A549 treated with Mapracorat at 1 μM for 4 hours (cell line): Measurements from ENCODE around the gene MICB. TPM values are rescaled to one million over a fixed set of nuclear protein-coding genes. Genes with fewer than 3 reads are reported as not detected.

Experiments used
- total RNA-seq: library from RNA; stranded (reverse); fragments of 200-300 nt; extraction: Qiagen RNA extraction; gene quantifications from 5 replicates; pipeline ENCODE4 v1.2.3, GENCODE V29; 2022

Gene MICB
- total RNA-seq = 6.0 to 8.1 TPM (median 7.5 TPM) in 5 replicates

DNA sequence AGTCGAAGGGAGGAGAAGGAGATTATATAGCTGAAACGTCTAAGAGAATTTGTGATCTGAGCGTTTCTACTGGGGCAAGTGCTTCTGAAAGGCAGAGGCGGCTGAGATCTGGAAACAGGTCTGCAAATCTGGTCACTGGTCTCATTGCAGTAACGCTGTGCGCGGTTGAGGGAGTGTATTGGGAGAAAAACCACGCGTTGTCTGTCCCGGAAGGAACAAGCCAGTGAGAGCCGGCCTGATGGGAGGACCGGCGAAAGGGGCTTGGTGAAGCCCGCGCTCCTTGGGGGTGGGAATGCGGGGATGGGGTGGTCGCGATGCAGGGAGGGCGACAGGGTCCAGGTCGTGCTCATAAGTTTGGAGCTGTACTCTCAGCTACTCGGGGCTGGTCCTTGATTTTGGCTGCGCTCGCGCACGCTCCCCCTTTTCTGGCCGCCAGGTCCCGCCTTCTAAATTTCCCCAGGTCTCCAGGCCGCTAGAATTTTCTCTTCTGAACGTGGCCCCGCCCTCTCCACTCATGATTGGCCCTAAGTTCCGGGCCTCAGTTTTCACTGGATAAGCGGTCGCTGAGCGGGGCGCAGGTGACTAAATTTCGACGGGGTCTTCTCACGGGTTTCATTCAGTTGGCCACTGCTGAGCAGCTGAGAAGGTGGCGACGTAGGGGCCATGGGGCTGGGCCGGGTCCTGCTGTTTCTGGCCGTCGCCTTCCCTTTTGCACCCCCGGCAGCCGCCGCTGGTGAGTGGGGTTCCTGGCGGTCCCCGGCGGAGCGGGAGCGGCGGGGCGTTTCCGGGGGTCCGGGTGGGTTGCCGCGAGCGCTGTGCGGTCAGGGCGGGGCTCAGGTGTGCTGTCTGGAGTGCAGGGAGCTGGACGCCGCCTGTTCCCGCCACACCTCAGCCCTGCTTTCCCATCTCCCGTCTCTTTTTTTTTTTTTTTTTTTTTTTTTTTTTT lies at the start of gene MICB:
Gene MICB, plus strand, starts transcription at position 615 of the 946 bp plus-strand sequence. Its CDS starts 49 bp downstream, at position 664.

DNA sequence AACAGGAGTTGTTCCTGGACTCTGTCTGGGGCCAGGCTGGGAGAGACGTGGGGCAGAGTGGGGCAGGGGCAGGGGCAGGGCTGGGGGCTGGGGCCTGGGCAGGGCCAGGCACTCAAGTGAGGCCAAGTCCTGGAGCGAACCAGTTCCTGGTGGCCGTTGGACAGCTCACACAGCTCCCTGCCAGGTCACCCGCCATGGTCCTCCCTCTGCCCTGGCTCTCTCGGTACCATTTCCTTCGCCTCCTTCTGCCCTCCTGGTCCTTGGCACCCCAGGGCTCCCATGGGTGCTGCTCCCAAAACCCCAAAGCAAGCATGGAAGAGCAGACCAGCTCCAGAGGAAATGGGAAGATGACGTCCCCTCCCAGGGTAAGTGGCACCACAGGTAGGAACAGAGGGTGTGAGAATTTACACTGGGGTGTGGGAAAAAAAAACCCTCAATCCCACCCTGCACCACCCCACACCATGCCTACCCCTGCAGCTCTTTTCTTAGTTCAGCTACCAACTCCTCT lies 30.9 kb downstream of the MICB start, which contains the start of gene MCCD1:
Gene MCCD1, plus strand, starts transcription at position 142 of the 508 bp plus-strand sequence. Its CDS starts 53 bp downstream, at position 195.

DNA sequence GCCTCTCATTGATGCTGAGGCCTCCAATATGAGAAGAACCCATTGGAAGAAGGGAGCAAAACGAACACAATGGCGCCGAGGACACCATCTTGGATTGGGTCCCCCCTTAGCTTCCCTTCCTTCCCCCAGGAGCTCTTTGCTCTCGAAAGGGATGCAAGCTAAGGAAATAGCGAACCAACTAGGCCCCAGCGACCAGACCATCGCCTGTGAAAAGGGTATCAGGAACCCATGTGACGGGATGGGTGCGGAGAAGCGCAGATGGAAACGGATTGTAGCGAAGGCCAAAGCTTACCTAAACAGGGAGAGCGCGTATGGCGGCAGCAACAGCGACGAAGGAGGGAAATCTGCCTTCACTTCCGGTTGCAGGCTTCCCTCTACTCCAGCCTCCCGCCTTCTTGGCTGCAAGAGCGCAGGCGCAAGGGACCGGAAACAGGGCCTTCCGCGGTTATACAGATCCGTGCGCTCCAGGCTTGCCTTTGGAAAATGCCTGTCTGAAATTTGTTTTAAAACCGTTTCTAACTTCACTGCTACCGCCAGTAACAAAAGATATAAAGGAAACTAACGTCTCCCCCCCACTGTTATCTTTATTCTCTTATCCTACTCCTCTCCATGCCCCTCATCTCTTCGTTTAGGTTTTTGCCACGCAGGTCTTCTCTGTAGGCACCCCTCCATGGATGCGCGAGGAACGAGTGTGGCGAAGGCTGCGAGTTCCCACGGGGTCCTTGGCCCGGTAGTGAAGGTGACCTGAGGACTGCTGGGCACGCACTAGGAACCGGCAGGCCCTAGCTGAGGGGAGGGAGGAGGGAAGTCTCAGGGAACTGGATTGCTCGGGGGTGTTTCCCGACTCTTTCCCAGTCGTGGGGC lies 43.9 kb downstream of the MICB start, which contains the start of gene DDX39B:
Gene DDX39B, minus strand, starts transcription at position 346 of the 864 bp plus-strand sequence. CDS start 1,471 bp downstream, outside the sequence.

DNA sequence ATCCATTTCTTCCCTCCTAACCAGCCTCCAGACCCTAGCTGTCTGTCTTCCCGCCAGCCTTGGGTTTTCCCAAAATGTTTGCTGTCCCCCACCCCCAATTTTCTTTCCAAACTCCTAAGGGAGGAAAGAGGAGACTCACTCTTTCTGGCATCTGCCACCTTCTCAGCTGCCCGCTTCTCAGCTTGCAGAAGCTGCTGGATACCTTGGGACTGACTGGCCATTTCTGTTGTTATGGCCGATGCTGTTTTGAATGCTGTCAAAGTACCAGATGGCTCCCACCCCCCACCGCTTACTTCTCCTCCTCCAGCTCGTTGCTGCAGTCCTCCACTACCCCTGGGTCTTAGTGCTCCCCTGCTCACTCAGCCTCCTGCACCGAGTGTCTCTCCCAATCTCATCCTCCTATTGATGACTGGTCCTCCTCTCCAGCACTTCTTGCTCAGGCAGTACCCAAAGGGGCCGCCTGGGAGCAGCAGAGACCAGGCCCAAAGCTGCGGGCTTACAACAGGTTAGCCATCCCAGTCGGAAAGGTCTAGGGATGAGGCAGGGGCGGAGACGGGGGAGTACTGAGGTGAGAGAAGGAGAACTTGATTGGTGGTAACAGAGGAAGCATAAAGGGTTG lies 48.5 kb downstream of the MICB start, which contains the start of gene ATP6V1G2:
Gene ATP6V1G2, minus strand, starts transcription at position 270 of the 619 bp plus-strand sequence. Its CDS starts 49 bp downstream, at position 221.

DNA sequence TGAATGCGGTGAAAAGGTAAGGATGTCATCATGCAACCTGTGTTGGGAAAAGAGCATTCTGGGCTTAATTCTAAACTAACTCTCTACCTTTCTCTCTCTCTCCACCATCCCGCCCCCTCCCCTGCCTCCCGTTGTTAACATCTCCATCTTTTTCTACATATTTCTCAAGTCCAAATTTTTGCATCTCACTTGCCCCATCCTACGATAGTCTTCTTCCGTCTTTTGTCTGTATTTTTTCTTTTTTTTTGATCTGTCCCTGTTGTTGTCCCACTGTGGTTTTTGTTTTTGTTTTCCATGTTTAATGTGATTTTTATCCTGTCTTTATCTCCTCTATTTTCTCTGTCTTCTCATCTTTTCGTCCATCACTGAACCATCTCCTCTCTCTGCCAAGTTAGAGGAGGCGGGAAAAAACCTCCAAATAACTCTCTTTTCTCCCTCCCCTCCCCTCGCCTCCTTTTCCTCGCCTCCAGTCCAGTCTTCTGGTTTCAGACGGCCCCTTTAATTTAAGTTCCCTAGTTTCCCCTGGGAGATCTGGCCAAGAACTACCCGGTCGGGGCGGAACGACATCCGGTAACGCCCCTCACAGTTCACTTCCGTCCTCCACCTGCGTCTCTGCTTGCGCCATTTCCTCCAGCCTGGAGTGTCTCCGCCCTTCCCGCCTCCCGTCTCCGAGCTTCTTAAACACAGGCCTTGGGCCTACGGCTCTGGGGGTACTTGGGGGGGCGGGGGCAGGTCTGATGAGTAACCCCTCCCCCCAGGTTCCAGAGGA lies 49.2 kb downstream of the MICB start, which contains the start of gene NFKBIL1:
Gene NFKBIL1, plus strand, starts transcription at position 651 of the 769 bp plus-strand sequence. Its CDS starts 87 bp downstream, at position 738.

Other genes with a start within 250 kb of the MICB start
- 40.6 to 57.1 TPM (median 52.8 TPM) in 5 replicates for gene HLA-C, start 226.1 kb upstream of the MICB start, total RNA-seq
- gene HLA-B, start 141.0 kb upstream of the MICB start, total RNA-seq = 22.1 to 33.1 TPM (median 23.8 TPM) in 5 replicates
- 26.9 to 30.3 TPM (median 28.5 TPM) in 5 replicates for gene MICA, start 94.5 kb upstream of the MICB start, total RNA-seq
- gene MCCD1, start 30.8 kb downstream of the MICB start, total RNA-seq = not detected in 5 replicates
- 336 to 391 TPM (median 386 TPM) in 5 replicates for gene DDX39B, start 43.9 kb downstream of the MICB start, total RNA-seq
- gene ATP6V1G2, start 48.5 kb downstream of the MICB start, total RNA-seq = 0.35 to 0.98 TPM (median 0.50 TPM) in 5 replicates
- gene NFKBIL1, start 49.5 kb downstream of the MICB start, total RNA-seq = 9.0 to 12.4 TPM (median 11.7 TPM) in 5 replicates
- gene LTA, start 74.1 kb downstream of the MICB start, total RNA-seq = 0.10 to 0.16 TPM (median 0.12 TPM) in 3 of 5 replicates, not detected in the others
- 0.07 to 0.15 TPM (median 0.14 TPM) in 3 of 5 replicates, not detected in the others for gene TNF, start 77.4 kb downstream of the MICB start, total RNA-seq
- 0.35 to 0.88 TPM (median 0.51 TPM) in 5 replicates for gene LTB, start 84.3 kb downstream of the MICB start, total RNA-seq
- 0.16 to 0.36 TPM in 2 of 5 replicates, not detected in the others for gene LST1, start 88.1 kb downstream of the MICB start, total RNA-seq
- not detected in 5 replicates for gene NCR3, start 94.9 kb downstream of the MICB start, total RNA-seq
- gene AIF1, start 117.1 kb downstream of the MICB start, total RNA-seq = not detected in 5 replicates
- 68.4 to 87.7 TPM (median 84.8 TPM) in 5 replicates for gene PRRC2A, start 122.6 kb downstream of the MICB start, total RNA-seq
- gene BAG6, start 154.5 kb downstream of the MICB start, total RNA-seq = 106 to 148 TPM (median 138 TPM) in 5 replicates
- 2.8 to 3.7 TPM (median 2.9 TPM) in 5 replicates for gene APOM, start 157.7 kb downstream of the MICB start, total RNA-seq
- gene C6orf47, start 162.6 kb downstream of the MICB start, total RNA-seq = 11.1 to 12.4 TPM (median 11.6 TPM) in 5 replicates
- 10.2 to 12.1 TPM (median 11.4 TPM) in 5 replicates for gene GPANK1, start 166.9 kb downstream of the MICB start, total RNA-seq
- 167 to 177 TPM (median 171 TPM) in 5 replicates for gene CSNK2B, start 167.9 kb downstream of the MICB start, total RNA-seq
- gene LY6G5B, start 171.8 kb downstream of the MICB start, total RNA-seq = 2.1 to 5.7 TPM (median 3.8 TPM) in 5 replicates
- gene LY6G5C, start 182.9 kb downstream of the MICB start, total RNA-seq = 0.92 to 1.6 TPM (median 1.1 TPM) in 5 replicates
- 11.3 to 19.8 TPM (median 18.4 TPM) in 5 replicates for gene ABHD16A, start 205.2 kb downstream of the MICB start, total RNA-seq
- gene LY6G6F, start 208.7 kb downstream of the MICB start, total RNA-seq = not detected in 5 replicates
- not detected in 5 replicates for gene LY6G6D, start 217.2 kb downstream of the MICB start, total RNA-seq
- gene LY6G6C, start 223.6 kb downstream of the MICB start, total RNA-seq = 0.21 to 0.24 TPM (median 0.23 TPM) in 3 of 5 replicates, not detected in the others
- not detected in 5 replicates for gene MPIG6B, start 225.2 kb downstream of the MICB start, total RNA-seq
- 28.3 to 32.5 TPM (median 31.8 TPM) in 5 replicates for gene DDAH2, start 231.2 kb downstream of the MICB start, total RNA-seq
- 471 to 496 TPM (median 485 TPM) in 5 replicates for gene CLIC1, start 238.4 kb downstream of the MICB start, total RNA-seq
- gene MSH5, start 241.9 kb downstream of the MICB start, total RNA-seq = 11.8 to 15.5 TPM (median 13.1 TPM) in 5 replicates